GM12865 (cell line): ENCODE results near the gene MINK1.
"Not testable (repeated sequence)": the region's sequence is repeated elsewhere in the genome, so short reads cannot be mapped to it uniquely, and the experiment has no call there.

Source experiments
- DNase-seq: peaks from one replicate; pipeline ENCODE4 v3.0.0; 2010; ENCODE audit warnings: low read depth
- H3K4me3 ChIP-seq: 2 replicates; pipeline ENCODE4 v1.5.1; 2011; ENCODE audit warnings: mild to moderate bottlenecking, low read depth, low read length, control low read depth
- CTCF ChIP-seq: IDR thresholded peaks from 2 replicates; pipeline ENCODE4 v1.5.1; 2011; ENCODE audit warnings: low read length, control low read depth, low read depth, inconsistent platforms; ENCODE audit not compliant: insufficient read depth; ENCODE audit errors: missing control alignments

Gene MINK1

GRCh38 chr17:4920351-4921048, 87.4 kb downstream of the MINK1 start:
- no peak overlapping the region for H3K4me3 ChIP-seq
- no peak for TF ChIP-seq CTCF
- DNase-seq: no peak

GRCh38 chr17:4921320-4921719, 88.2 kb downstream of the MINK1 start:
- no peak for DNase-seq
- TF ChIP-seq CTCF: no peak
- no peak overlapping the region for H3K4me3 ChIP-seq

GRCh38 chr17:4926577-4927335, 93.6 kb downstream of the MINK1 start:
- not testable (repeated sequence) for DNase-seq, H3K4me3 ChIP-seq

GRCh38 chr17:4928881-4929280, 95.7 kb downstream of the MINK1 start:
- no peak for DNase-seq
- TF ChIP-seq CTCF: no peak
- H3K4me3 ChIP-seq: no peak overlapping the region

GRCh38 chr17:4931963-4932362, 98.8 kb downstream of the MINK1 start, which contains the start of gene GP1BA:
TSS of gene GP1BA (plus strand) at chr17:4932277. CDS start at chr17:4932605, 328 bp downstream.
- TF ChIP-seq CTCF: no peak
- peak; percentile 57 for DNase-seq
- peak within 1 kb of the TSS; percentile 20; the same call in 1 of the 2 replicates for H3K4me3 ChIP-seq

- no peak for TF ChIP-seq CTCF
- no peak for DNase-seq
- H3K4me3 ChIP-seq: no peak overlapping the region
These were observed 99.6 kb downstream of the MINK1 start for GRCh38 chr17:4932756-4933155.

GRCh38 chr17:4933646-4934045, 100.5 kb downstream of the MINK1 start:
- no peak for TF ChIP-seq CTCF
- no peak for DNase-seq
- no peak overlapping the region for H3K4me3 ChIP-seq
